ENCODE measurements around the gene SMCHD1.

SMCHD1 gene
- 565 to 1,154 (median 697) reads per million in 4 experiments for total RNA-seq

- peak; percentile 78 for DNase-seq
Observed at GRCh38 chr18:2655178-2655953, at the start of gene SMCHD1. TSS of gene SMCHD1 (plus strand) at chr18:2655726. CDS start at chr18:2656076, 350 bp downstream.

DNA sequence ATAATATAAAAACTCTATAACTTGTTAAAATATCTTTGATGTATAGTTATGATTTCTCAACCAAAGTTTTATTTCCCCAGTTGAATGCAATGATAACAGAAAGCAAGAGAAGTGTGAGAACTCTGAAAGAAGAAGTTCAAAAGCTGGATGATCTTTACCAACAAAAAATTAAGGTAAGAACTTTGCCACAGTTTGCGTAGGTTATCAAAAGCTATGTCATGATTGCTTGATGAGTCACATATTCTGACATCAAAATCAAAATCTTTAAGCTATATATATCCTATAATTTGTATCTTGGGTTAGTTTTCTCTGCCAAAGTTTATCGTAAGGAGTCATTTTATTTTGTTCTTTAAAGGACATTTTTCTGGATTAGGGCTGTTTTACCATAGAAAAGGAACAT is 49.2 kb upstream of the SMCHD1 start:
- DNase-seq = no peak

DNA sequence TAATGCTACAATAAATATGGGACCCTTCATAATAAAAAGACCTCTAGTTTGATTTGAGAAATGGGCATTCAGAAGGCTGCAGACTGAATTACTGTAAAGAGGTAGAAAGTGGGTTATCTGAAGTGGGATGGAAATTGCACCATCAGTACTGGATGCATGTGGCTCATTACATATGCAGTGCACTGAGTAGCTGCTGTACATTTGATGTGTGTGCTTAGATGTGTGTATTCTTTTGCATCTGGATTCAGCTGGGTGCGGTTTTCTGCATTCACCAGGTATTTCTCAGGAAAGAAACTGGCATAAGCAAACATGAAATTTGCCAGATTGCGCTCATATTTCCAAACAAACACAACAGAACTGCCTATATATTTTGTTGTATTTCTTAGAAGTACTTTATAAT is 45.9 kb upstream of the SMCHD1 start:
- no peak for DNase-seq

DNA sequence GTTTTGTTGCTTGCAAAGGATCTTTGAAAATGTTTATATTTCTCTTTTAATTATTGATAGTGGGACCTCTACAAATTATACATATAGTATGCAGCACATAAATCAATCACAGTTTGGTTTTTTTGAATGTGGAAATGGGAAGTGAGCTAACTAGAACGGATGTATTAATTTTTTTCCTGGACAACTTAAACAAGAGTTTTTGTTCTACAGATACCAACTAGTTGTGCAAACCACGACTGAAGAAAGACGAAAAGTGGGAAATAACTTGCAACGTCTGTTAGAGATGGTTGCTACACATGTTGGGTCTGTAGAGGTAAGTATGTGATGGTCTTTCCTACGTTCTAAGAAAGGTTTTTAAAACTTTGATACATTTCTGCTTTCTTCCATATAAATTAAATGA is 45.0 kb upstream of the SMCHD1 start:
- no peak for DNase-seq

DNA sequence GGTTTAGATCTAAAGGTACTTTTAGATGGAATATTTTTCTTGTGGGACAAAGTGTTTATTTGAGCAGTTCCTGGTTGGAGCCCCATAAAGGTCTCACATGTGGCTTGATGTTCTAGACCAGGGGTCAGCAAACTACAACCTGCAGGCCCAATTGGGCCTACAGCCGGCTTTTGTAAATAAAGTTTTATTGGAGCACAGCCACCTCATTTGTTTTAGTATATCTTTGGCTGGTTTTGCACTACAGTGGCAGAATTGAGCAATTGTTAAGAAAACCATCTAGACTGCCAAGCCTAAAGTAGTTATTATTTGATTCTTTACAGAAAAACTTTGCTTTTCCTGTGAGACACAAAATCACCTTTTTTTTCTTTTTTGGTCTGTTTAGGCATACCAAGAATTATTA is 42.5 kb upstream of the SMCHD1 start:
- no peak for DNase-seq

DNA sequence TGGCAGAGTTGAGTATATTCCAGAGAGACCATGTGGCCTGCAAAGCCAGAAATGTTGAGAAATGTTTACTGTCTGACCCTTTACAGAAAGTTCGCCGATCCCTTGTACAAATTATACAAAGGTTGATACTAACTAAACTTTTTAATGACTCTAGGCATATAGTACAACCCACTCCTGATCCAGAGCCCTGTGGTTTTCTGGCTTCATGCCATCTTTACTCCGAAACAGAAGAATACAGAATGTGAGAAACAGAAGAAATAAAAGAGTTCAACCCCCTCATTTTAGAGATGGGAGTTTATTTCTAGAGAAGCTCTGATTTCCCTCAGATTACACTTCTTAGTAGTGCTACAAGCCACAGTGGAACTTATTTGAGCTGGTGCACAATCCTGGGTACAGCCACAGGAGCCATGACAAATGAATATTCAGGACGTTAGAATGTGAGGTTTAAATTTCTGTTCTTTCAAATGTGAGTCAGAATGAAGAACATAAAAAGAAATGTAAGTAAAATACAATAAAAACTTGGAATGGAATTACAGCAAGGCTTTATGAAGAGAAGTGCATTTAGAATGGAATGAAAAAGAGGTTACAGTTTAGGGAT is 38.0 kb upstream of the SMCHD1 start:
- no peak for DNase-seq

GRCh38 chr18:2618009-2618408 is 37.5 kb upstream of the SMCHD1 start:
- no peak for DNase-seq

DNA sequence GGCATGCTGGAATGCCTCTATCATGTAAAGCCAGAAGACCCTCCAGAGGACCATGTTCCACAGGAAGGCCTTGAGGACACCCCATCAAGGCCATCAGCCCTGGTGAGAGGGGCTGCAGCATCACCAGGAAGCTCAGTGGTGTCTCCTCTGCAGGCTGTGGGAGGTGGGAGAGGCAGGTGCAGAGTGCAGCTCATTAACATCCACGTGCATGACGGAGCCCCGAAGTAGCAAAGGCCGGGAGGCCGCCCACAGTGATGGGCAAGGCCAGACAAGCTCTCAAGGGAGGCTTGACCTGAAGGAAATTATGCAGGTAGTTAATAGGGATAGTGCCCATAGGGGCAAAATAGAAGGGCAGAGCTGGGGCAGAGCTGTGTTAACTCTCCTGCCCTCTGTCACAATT is 30.3 kb upstream of the SMCHD1 start:
- DNase-seq = no peak

GRCh38 chr18:2627821-2628276 is 27.7 kb upstream of the SMCHD1 start:
- DNase-seq = no peak

DNA sequence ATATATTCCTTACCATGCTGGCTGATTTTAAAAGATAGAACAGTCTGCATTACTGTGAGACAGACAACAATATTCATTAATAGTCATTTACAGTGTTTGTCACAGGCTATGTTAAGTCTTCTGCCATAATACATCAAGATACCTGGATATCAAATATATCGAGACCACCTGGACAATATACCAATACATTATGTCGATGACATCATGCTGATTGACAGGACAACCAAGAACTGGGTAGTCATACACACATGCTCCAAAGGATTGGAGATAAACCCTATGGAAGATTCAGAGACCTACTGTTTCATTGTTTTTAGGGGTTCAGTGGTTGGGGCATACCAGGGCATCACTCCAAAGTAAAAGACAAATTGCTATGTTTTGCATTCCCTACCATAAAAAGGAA is 26.5 kb upstream of the SMCHD1 start:
- no peak for DNase-seq

GRCh38 chr18:2635586-2635985 is 19.9 kb upstream of the SMCHD1 start:
- no peak for DNase-seq

GRCh38 chr18:2636126-2636631 is 19.3 kb upstream of the SMCHD1 start:
- no peak for DNase-seq

DNA sequence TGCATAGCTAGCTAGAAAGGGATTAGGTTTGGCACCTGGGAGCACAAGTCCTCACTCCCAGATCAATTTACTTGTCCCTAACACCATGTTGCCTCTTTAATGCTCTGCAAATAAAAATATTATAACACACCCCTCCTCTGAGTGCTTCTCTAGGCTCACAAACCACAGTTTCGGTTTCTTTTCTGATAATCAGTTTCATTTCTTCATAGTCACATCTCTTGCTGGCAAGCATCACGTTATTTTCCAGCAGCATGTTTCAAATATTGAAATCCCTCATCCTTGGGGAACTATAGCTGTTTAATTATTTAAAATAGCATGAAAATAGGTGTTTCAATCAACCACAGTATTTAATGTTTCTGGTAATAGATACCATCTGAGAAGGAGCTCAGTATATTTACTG is 13.9 kb upstream of the SMCHD1 start:
- no peak for DNase-seq

DNA sequence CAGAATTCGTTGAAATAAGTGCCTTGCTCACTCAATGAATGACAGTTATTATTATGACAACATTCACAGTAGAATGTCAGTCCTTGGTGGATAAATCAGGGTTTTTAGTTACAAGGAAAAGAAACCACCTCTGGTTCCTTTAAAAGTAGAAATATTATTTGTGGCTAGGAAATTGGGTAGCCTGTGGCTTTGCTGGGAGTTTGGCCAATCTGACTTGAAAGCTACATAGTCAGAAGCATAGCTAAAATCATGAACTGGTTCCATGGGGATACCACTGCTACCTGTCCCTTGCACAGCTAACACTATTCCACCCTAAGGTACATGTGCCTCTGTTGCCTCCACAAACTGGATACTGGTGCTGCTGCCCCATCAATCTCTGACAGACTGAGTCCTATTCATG is 12.8 kb upstream of the SMCHD1 start:
- DNase-seq = no peak

DNA sequence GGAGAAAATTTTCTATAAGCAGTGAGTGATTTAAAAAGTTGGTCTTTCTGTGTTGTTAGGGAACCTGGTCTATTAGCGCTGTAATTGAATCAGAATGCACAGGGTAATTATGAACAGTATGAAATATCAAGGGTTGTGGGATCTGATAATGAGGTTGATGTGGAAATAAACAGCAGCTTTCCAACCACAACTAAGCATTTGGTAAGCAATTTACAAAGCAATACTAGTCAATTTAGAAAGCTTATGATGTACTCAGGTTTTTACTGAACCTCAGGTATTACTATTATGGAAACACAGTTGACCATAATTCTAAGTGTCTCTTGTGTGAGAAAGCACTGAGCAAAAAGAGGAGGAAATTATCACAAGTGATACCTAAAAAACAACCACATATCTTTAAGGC is 11.0 kb upstream of the SMCHD1 start:
- no peak for DNase-seq

- no peak for DNase-seq
Observed at GRCh38 chr18:2651981-2652380, 3.5 kb upstream of the SMCHD1 start.

DNA sequence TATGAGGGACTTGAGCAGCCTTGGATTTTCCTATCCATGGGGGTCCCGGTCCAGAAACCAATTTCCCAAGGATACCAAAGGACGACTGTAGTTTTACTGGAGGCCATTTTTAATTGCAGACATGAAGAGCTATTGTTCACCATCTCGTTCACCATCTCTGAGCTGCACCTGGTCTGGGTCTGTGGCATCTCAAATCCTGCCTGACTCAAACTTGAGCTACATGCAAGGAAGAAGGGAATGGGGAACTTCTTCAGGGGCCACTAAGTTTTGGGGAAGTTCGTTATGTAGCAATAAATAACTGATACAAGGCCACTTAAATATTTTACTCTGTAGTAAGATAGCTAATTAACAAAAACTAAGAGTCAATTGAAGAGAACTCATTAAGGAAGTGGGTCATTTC is 2.1 kb upstream of the SMCHD1 start:
- DNase-seq = no peak

GRCh38 chr18:2654169-2654927 is 1.2 kb upstream of the SMCHD1 start:
- DNase-seq = no peak

GRCh38 chr18:2654928-2655177 is 673 bp upstream of the SMCHD1 start:
- peak; percentile 80 for DNase-seq

DNA sequence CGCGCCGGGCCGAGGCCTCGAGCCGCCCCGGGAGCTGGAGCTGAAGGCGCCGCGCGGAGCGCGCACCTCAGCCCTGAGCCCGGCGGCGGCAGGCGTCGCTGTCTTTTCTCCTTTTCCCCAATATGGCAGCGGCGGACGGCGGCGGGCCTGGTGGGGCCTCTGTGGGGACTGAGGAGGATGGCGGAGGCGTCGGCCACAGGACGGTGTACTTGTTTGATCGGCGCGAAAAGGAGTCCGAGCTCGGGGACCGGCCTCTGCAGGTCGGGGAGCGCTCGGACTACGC is 369 bp downstream of the SMCHD1 start:
- DNase-seq = no peak

DNA sequence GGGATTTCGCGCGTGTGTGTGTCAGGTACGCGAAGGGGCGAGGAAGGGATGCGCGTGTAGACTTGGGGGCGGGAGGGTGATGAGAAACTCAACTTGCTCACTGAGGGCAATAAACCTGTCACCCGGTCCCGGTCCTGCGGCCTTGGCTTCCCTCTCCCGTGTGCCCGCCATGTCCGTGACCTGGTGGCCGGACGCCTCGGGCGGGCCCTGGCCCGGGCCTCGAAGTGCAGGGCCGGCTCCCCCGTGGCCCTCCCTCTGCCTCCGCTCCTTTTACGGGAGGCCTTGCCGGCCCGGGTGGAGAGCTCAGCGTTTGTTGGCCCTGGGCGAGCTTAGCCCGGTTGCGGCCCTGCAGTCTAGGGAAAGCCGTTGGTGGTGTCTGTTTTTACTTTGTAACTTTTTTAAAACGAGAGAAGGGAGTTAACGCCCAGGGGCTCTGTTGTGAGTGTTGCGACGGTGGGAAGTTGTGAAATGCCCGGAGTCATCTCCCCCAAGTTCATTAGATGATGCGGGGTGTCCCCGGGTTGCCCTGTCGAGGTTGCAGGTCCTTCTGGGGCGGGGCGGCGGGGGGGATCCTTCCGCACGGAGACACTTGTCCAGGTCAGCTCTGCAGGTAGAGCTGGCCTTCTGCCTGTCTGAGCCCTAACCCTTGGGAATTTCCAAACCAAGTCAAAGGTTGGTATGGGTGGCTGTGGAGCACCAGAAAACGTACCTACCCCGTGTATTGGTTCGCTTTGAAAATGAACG is 883 bp downstream of the SMCHD1 start:
- peak; percentile 30 for DNase-seq

DNA sequence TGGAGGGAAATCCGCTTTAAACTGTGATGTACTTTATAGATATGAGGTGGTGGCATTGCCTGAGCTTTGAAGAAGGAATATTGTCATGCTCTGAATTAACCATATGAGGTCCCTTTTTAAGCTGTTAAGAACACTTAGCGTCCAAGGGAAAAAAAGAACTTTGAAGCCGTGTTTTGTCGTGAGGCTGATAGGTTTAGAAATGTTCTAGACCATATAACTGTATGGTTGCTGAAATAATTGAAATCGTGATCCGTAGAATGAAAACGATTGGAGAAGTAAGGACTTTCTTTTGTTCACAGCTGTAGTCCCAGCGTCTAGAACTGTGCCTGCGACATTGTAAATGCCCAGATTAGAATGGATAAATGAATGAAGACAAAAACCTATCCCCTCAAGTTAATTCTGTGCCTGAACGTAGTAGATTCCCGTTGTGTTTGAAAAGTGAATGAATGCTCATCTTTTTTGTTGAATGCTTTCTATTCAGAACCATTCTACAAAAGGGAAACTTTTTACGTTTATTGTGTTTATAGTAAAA is 1.5 kb downstream of the SMCHD1 start:
- DNase-seq = no peak

DNA sequence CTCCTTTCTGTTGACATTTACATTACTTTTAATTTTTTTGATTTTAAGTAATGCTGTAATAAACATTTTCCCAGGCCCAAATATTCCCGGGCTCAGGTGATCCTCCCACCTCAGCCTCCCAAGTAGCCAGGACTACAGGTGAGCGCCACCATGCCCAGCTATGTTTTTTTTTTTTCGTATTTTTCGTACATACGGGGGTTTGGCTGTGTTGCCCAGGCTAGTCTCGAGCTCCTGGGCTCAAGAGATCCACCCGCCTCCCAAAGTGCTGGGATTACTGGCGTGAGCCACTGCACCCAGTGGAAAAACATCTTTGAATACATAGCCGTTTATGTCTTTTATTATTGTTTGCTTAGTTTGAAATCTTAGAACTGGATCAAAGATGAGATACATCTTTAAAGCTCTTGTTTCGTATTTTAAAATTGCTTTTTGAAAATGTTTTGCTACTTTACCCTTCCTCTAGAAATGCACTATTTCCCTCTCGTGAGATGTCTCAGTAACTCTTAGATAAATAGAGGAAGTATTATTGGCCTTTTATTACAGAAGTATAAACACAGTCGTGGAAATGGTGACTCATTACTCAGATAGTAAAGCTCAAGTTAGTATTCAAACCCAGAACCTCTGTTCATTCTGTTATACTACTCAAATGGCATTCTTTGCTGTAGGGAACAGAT is 2.4 kb downstream of the SMCHD1 start:
- DNase-seq = no peak

Data from effector CD8-positive, alpha-beta T cell (primary cell).